Neural progenitor cell (in vitro differentiated cells): Measurements from ENCODE around the gene TMEM242.

Source experiments
- CTCF ChIP-seq: fragments of 200-600 bp; sonication (generic); IDR thresholded peaks from 2 replicates; pipeline ENCODE4 v1.5.1; 2017; ENCODE audit warnings: antibody characterized with exemption, mild to moderate bottlenecking
- EZH2phosphoT487 ChIP-seq: fragments of 200-600 bp; sonication (generic); IDR thresholded peaks from 2 replicates; pipeline ENCODE4 v1.6.1; 2017; ENCODE audit warnings: antibody characterized with exemption

GRCh38 chr6:157293780-157294179 lies 29.5 kb downstream of the TMEM242 start:
- TF ChIP-seq EZH2phosphoT487 (no peak), CTCF (no peak)
